Measurements from ENCODE around the gene AUH.
A peak's percentile ranks its signal among the peaks of the same experiment; 100 is the strongest.

Gene AUH

GRCh38 chr9:91289244-91289643 is 72.5 kb downstream of the AUH start:
- DNase-seq: no peak

DNA sequence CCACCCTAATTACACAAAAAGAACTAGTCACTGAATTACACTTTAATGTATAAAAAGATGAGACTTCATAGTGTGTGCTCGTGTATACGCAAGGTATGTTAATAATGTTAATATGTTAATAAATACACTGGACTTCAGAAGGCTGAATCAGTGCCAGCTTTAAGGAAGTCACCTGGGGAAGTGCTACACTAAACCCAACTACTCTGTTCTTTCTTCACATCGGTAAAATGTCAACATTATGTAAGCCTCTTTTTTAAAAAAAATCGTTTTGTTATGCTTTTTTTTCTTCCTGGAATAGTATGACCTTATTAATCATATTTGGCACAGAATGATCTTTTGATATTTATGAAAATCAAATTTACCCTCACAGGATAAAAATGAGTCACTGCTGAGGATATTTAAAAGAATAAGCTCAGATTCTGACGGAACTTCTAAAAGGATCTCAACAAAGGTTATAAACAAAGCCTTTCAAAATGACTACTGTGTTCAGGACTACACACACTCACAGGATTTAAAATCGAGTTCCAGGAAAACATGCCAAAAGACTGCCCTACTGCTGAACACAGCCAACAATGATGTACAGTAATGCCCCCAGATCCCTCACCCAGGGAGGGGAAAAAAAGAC is 75.9 kb downstream of the AUH start:
- DNase-seq: peak in 1 of 5 donors; percentile 30

- no peak for DNase-seq
Measured at GRCh38 chr9:91282292-91282691, 79.4 kb downstream of the AUH start.

GRCh38 chr9:91279296-91280204 is 82.2 kb downstream of the AUH start:
- DNase-seq: no peak

GRCh38 chr9:91276513-91276912 is 85.2 kb downstream of the AUH start:
- no peak for DNase-seq

DNA sequence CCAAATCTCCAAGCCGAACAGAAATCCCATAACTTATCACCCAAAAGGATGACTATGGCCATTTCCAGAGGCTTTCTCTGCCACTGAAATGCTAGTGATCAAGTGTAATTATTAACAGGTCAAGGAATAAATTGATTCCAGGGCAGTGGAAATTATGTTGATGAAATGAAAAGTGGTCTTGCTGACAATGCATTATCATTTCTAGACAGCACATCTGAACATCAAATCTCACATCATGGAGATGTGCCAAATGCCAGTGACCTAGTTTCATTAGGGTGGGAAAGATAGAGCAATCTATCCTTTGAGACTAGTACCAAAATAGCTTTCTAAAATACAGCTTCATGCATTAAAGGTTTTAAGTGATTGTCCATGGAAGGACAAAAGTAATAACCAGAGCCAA is 86.1 kb downstream of the AUH start:
- no peak for DNase-seq

GRCh38 chr9:91274949-91275492 is 86.7 kb downstream of the AUH start:
- DNase-seq: no peak

GRCh38 chr9:91273853-91274552 is 87.7 kb downstream of the AUH start:
- DNase-seq: peak in 1 of 5 donors; percentile 67

- no peak for DNase-seq
Measured at GRCh38 chr9:91271156-91271555, 90.6 kb downstream of the AUH start.

DNA sequence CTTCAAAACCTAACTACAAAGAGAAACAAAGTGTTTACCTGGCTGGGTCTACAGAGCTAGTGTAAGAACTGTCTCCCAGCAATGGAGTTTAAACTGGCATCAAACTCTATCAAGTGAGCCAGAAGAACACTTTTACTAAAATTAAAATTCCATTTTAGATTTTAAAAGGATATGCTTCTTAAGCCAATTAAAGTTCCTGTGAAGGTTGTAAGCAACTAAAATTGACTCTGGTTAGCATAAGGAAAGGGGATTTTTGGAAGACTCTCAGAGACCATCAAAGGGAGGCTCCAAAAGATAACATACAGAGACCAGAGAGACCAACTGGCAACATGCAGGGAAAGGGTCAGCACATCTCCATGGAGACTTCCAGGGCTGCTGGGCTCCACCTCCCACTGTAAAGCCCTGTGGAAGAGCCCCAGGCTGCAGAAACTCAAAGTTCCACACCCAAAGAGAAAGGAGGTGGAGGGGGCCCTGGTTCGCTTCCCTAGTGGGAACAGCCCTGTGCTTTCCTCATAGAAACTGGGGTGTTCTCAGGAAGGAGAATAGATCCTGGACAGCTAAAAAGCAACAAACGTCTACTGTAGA is 91.7 kb downstream of the AUH start:
- no peak for DNase-seq

DNA sequence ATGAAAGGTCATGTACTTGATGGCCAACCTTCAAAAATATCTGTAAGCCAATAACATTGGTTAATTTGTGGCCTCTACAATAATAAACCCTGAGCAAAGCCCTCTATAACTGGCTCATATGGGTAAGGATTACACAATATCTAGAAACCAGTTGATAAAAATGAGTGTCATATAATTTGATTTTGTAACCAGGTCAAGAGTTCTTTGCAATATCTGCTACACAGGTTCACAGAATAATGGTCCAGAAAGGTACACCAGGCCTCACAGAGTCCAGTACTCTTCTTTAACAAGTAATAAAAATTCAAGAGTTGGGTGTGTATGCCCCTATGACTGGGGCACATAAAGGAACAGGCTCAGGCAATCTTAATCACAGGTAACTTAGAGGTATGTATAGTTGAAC is 95.3 kb downstream of the AUH start:
- DNase-seq: no peak

GRCh38 chr9:91265514-91265913 is 96.2 kb downstream of the AUH start:
- DNase-seq: no peak

- DNase-seq: no peak
Measured at GRCh38 chr9:91261417-91261816, 100.3 kb downstream of the AUH start.

DNA sequence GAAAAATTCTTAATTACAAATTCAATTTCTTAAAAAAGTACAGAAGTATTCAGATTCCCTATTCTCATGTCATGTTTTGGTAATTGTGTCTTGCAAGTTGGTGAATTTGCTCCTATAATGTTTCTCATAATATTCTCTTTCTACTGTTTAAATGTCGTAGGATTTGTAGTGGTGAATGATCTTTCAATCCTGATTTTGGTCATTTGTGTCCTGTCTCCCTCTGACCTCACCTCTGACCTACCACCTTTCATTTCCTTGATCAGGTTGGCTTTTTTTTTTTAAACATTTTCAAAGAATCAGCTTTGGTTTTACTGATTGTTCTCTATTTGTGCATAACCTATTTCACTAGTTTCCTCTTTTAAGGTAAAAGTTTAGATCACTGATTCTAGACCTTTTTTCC is 102.6 kb downstream of the AUH start:
- DNase-seq: no peak

- DNase-seq: no peak
Measured at GRCh38 chr9:91258451-91258850, 103.3 kb downstream of the AUH start.

DNA sequence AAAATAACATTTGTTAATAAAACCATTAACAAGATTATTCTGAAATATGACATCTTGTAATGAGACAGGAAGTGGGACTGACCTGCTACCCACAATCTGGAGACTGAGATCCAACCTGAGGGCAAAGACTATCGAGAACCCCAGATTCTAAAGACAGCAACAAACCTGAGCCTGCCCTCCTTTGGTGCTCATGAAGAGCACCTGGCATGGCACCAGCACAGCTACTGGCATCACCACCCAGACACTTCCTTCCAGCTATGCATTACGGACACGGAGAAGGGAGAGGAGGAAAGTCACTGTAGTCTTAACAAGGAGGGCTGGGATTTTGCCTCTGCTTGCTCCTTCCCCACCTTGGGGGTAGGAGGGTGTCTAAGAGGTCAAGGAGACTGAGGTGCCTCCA is 105.5 kb downstream of the AUH start:
- DNase-seq: no peak

DNA sequence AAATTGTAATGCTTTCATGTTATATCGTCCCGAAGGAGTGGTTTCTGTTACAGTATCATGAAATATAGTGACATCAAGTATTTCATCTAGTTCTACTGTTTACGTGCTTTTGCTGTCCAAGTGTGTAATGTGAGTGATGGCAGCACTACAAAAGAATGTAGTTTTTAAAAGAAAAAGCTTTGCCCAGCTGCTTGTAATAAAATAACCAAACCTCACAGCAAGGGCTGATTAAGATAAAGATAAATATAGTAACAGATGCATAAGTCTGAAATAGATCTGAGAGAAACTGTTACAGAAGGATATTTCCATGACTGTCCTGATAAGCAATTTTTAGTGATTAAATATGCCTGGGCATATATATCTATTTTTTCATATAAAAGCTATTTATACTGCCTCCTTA is 106.4 kb downstream of the AUH start:
- no peak for DNase-seq

DNA sequence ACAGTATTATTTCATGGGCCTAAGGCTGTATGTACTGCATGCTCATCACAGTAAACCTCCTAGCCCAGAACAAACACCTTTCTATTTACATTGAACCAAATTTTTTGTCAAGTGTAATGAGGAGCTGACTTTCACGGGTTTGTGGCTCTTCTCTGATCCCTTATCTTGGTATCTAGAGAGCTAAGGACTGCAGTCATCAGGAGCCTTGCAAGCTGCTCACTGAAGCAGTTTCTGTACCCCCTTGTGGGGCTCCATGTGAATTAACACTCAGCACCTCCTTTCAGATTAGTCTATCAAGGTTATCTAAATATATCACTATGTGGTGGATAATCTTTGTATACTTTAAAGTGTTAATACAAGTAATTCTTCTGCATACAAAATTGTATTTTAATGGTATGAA is 108.2 kb downstream of the AUH start:
- peak in 1 of 5 donors; percentile 64 for DNase-seq

DNA sequence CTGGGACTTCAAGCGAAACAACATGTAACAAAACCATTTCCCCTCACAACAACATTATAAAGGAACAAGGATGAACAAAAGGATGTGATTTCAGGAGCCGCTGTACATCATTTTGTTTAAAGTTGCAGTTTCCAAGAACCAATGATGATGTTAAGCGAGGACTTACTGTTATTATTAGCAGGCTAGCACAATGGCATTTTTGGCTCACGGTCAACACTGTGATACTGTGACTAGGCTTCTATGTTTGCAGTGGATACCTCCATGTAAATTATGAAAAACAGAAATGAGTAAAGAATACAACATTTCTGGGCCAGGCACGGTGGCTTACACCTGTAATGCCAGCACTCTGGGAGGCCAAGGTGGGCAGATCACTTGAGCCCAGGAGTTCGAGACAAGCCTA is 113.0 kb downstream of the AUH start:
- no peak for DNase-seq

GRCh38 chr9:91247278-91247677 is 114.4 kb downstream of the AUH start:
- DNase-seq: no peak

GRCh38 chr9:91246846-91247245 is 114.9 kb downstream of the AUH start:
- DNase-seq: no peak

- peak in 1 of 5 donors; percentile 66 for DNase-seq
Measured at GRCh38 chr9:91245431-91246313, 116.0 kb downstream of the AUH start.
